Endothelial cell of umbilical vein (primary cell): Measurements from ENCODE around the gene CAV1.

Experiments
- EZH2 ChIP-seq: IDR thresholded peaks from 2 replicates; pipeline ENCODE4 v1.6.1; 2012; ENCODE audit warnings: borderline replicate concordance, low read depth, mild to moderate bottlenecking, moderate library complexity, low read length, inconsistent platforms; ENCODE audit not compliant: severe bottlenecking
- FOS ChIP-seq: IDR thresholded peaks from 2 replicates; pipeline ENCODE4 v1.6.1; 2011; ENCODE audit warnings: mild to moderate bottlenecking, low read length, moderate library complexity, borderline replicate concordance; ENCODE audit not compliant: insufficient read depth
- GATA2 ChIP-seq: IDR thresholded peaks from 2 replicates; pipeline ENCODE4 v1.7.0; 2011; ENCODE audit warnings: low read depth, mild to moderate bottlenecking, moderate library complexity, mixed read lengths, low read length; ENCODE audit not compliant: insufficient read length, insufficient read depth
- JUN ChIP-seq: IDR thresholded peaks from 2 replicates; pipeline ENCODE4 v1.6.1; 2011; ENCODE audit warnings: borderline replicate concordance, low read depth; ENCODE audit not compliant: insufficient read length, insufficient read depth
- MYC ChIP-seq: IDR thresholded peaks from one replicate; pipeline ENCODE4 v1.6.1; 2011; ENCODE audit warnings: mild to moderate bottlenecking, low read depth, low read length
- POLR2A ChIP-seq: IDR thresholded peaks from 2 replicates; pipeline ENCODE4 v1.6.1; 2012; ENCODE audit warnings: low read depth, mild to moderate bottlenecking, control low read depth, low read length
- POLR2AphosphoS5 ChIP-seq: IDR thresholded peaks from 2 replicates; pipeline ENCODE4 v1.6.1; 2012; ENCODE audit warnings: low read depth, mild to moderate bottlenecking, control low read depth, low read length, moderate library complexity; ENCODE audit not compliant: insufficient read depth
- TF ChIP-seq, protein P1 (sequence below), 2 donors: IDR thresholded peaks; 1 replicate in 1 of 2; 2 replicates in 1 of 2; pipeline ENCODE4 v1.5.1; 2011; ENCODE audit warnings: low read length in 2 of 2, mild to moderate bottlenecking in 2 of 2, moderate library complexity in 2 of 2, control low read depth in 1 of 2, inconsistent platforms in 1 of 2, low read depth in 1 of 2; ENCODE audit not compliant: insufficient read depth in 1 of 2; ENCODE audit errors: extremely low read depth in 1 of 2
- TF ChIP-seq, protein P2 (sequence below): IDR thresholded peaks from 2 replicates; pipeline ENCODE4 v1.6.1; 2011; ENCODE audit not compliant: insufficient read depth, insufficient read length

- TF ChIP-seq MYC (no peak), EZH2 (no peak), POLR2A (no peak), GATA2 (no peak), POLR2AphosphoS5 (no peak), JUN (no peak), FOS (no peak)
- TF ChIP-seq, protein P1, sequence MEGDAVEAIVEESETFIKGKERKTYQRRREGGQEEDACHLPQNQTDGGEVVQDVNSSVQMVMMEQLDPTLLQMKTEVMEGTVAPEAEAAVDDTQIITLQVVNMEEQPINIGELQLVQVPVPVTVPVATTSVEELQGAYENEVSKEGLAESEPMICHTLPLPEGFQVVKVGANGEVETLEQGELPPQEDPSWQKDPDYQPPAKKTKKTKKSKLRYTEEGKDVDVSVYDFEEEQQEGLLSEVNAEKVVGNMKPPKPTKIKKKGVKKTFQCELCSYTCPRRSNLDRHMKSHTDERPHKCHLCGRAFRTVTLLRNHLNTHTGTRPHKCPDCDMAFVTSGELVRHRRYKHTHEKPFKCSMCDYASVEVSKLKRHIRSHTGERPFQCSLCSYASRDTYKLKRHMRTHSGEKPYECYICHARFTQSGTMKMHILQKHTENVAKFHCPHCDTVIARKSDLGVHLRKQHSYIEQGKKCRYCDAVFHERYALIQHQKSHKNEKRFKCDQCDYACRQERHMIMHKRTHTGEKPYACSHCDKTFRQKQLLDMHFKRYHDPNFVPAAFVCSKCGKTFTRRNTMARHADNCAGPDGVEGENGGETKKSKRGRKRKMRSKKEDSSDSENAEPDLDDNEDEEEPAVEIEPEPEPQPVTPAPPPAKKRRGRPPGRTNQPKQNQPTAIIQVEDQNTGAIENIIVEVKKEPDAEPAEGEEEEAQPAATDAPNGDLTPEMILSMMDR (IDR thresholded peaks at IDR 0.05; ENCODE audit: extremely low read depth in 1 of 2, insufficient read depth in 1 of 2, low read depth in 1 of 2, low read length in 2 of 2) = no peak
- TF ChIP-seq, protein P2, sequence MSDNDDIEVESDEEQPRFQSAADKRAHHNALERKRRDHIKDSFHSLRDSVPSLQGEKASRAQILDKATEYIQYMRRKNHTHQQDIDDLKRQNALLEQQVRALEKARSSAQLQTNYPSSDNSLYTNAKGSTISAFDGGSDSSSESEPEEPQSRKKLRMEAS = no peak
These were observed 55.0 kb downstream of the CAV1 start for GRCh38 chr7:116579835-116580234.
